ENCODE data around the gene SLC37A3.

GRCh38 chr7:140367528-140367927 lies 30.8 kb downstream of the SLC37A3 start:
- TF ChIP-seq CTCF (IDR thresholded peaks at IDR 0.05) = no peak
- no peak for TF ChIP-seq POLR2A (IDR thresholded peaks at IDR 0.05)
- TF ChIP-seq POLR2AphosphoS5 (IDR thresholded peaks at IDR 0.05) = no peak

Measured in gastroesophageal sphincter (tissue), 3 donors.